ENCODE results near the gene SBNO2.

Gene SBNO2

DNA sequence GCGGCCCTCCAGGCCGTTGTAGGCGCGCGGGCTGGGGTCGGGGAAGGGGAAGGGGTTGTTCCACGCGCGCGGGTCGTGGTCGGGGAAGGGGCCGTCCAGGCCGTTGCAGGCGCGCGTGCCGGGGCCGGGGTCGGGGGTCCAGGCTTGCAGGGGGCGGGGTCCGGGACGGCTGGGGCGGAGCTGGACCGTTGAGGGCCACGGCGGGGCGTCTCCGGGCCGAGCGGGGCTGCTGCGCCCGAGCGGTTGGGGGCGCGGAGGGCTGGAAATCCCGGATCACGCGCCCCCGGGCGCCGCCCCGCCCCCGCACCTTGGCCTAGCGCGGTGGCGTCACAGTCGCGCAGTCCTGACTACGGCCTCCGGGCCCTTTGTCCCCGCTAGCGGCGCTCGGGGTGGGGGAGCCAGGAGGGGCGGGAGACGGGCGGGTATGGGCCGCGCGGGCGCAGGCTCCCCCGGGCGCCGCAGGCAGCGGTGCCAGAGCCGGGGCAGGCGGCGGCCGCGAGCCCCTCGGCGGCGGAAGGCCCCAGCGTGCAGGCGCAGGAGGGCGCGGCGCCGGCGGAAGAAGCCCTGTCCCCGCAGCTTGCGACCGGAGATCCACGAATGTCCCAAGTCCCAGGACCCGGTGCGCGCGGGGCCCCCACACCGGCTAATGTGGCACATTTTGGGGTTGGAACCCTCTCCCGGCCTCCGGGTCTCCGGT lies 69.6 kb downstream of the SBNO2 start:
- DNase-seq = peak; percentile 82

GRCh38 chr19:1103708-1104310 lies 70.3 kb downstream of the SBNO2 start, which contains the start of gene GPX4:
TSS of gene GPX4 (plus strand) at chr19:1103994. CDS start at chr19:1104044, 50 bp downstream.
- DNase-seq = peak; percentile 98

GRCh38 chr19:1103132-1103707 lies 70.8 kb downstream of the SBNO2 start:
- no peak for DNase-seq

DNA sequence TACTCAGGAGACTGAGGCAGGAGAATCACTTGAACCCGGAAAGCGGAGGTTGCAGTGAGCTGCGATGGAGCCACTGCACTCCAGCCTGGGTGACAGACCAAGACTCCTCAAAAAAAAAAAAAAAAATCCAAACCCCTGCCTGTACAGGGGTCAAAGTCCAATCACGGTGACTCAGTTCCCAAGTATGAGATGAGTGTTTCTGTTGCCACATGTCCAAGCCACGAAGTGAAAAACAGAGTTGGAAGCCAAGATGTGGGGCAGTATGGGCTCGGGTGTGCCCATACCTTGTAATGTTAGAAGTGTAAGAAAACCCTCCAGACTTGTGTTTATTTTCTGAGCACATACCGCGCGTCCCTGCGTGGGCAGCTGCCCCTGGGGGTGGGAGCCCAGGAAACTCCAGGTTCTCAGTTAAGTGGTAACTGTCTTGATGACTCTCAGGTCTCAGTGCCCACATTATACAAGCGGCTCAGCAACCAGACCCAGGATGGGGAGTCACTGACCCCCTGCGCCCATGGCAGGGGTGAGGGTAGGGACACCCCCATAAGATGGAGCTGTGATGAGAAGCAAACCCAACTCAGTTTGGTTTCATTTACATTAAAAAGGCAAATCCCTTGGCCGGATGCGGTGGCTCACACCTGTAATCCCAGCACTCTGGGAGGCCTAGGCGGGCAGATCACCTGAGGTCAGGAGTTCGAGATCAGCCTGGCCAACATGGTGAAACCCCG lies 71.5 kb downstream of the SBNO2 start:
- DNase-seq = peak; percentile 85

GRCh38 chr19:1101337-1101698 lies 72.8 kb downstream of the SBNO2 start:
- DNase-seq = no peak

GRCh38 chr19:1098177-1099051 lies 75.7 kb downstream of the SBNO2 start:
- no peak for DNase-seq

DNA sequence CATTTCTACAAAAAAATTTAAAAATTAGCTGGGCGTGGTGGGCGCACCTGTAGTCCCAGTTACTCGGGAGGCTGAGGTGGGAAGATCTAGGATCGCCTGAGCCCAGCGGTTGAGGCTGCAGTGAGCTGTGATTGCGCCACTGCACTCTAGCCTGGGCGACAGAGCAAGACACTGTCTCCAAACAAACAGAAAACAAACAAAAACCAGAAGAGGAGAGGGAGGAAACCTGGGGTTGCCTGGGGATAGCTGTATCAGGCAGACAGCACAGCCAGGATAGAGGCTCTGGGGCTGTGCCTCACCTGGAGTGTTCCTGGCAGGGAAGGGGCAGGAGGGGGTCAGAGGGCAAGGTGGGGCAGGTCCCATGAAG lies 76.3 kb downstream of the SBNO2 start:
- DNase-seq = no peak

GRCh38 chr19:1094978-1095701 lies 78.9 kb downstream of the SBNO2 start, which contains the start of gene POLR2E:
TSS of gene POLR2E (minus strand) at chr19:1095375. CDS start at chr19:1095315, 60 bp downstream.
- peak; percentile 99 for DNase-seq

DNA sequence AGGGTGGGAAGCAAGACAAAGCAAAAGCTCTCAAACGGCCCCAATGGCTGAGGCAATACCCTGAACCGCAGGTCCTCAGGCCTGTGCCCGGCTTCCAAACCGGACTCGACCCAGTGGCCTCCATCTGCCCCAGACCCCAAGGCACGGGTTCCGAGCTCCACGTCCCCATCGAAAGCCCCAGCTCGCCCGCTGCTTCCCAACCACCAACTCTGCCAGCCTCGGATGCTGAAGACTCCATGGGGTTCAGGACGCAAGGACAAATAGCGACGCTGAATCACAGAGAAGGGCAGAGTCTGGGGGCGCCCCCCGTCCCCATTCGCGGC lies 79.5 kb downstream of the SBNO2 start:
- DNase-seq = no peak

GRCh38 chr19:1093811-1094553 lies 80.1 kb downstream of the SBNO2 start:
- DNase-seq = no peak

DNA sequence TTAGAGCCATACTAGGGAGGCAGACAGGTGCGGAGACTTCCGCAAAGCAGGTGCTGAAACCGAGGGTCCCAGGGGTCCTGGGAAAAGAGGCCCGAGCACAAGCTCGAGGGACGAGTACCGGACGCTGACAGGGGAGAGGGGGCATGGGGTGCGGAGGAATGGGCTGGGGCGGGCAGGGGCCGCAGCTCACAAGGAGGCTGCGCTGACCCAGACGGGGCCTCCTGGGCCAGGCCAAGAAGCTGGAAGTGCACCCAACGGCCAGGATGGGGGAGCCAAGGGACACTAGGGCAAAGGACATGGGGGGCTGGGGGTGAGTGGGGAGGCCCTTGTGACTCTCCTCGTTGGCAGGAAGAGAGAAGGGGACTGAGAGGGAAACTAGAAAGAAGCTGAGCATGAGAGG lies 80.7 kb downstream of the SBNO2 start:
- no peak for DNase-seq

- no peak for DNase-seq
Measured at GRCh38 chr19:1091544-1092175, 82.4 kb downstream of the SBNO2 start.

DNA sequence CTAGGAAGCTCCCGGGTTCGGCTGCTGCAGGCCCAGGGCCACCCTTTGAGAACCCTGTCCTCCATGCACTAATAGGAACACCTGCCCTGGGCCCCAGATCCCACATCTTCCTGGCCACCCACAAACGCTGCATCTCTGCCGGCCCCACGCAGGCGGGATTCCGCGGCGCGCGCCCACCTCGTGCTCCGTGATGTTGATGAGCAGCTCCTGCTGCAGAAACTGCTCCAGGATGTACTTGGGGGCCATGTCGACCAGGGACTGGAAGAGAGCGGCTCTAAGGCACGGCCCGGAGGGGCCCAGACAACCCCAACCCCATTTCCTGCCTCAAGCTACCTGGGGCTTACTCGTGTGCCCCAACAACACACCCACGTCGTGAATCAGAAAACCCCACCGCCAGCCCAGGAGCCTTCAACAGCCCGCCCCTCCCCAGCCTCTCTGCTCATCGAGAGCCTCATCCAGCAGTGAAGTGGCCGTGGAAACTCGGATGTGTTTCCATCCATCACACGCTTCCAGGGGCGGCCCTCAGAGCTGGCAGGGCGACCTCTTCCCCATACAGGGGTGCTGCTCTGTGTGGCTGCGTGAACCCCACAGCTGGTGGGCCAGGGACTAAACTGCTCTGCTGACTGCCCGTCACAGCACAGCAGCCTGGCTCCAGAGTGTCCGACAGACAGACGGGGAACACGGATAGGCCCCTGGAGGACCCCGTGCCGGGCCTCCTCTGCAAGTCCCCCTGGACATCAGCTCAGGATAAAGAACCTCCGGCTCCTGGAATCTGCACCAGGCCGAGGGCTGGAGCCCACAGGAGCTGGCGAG lies 83.1 kb downstream of the SBNO2 start:
- peak; percentile 77 for DNase-seq

GRCh38 chr19:1089891-1090290 lies 84.2 kb downstream of the SBNO2 start:
- DNase-seq = peak; percentile 66

DNA sequence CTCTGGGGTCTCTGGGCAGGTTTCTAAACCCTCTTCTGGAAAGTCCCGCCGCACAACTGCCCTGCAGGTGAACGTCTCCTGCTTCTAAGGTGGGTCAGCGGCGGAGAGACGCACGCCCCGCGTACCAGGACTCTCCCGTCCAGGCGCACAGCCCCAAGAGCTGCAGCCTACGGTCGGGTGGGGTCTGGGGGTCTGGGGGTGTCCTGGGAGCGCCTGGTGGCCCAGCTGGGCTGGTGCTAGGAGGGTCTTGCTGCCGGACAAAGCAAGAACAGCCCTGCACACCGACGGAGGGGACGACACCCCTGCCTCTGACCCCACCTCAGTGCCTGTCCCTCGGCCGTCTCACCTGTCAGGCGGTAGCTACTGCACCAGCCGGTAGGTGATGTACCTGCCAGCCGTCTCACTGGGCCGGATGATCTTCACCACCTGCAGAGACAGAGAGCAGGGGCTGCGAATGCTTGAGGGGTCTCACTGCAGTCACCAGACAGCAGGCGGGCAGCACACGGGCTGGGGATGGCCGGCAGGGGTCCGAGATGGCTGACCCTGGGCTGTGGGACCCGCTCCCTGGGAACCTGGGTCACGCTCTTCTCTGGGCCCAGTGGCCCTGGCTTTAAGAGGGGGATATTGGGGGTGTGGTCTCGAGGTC lies 84.8 kb downstream of the SBNO2 start:
- DNase-seq = no peak

- DNase-seq = no peak
Measured at GRCh38 chr19:1088416-1089010, 85.6 kb downstream of the SBNO2 start.

GRCh38 chr19:1087813-1088415 lies 86.2 kb downstream of the SBNO2 start:
- no peak for DNase-seq

- no peak for DNase-seq
Measured at GRCh38 chr19:1086613-1087012, 87.5 kb downstream of the SBNO2 start.
